ENCODE data around the gene HMOX2.
A peak's percentile ranks its signal among the peaks of the same experiment; 100 is the strongest.

DNA sequence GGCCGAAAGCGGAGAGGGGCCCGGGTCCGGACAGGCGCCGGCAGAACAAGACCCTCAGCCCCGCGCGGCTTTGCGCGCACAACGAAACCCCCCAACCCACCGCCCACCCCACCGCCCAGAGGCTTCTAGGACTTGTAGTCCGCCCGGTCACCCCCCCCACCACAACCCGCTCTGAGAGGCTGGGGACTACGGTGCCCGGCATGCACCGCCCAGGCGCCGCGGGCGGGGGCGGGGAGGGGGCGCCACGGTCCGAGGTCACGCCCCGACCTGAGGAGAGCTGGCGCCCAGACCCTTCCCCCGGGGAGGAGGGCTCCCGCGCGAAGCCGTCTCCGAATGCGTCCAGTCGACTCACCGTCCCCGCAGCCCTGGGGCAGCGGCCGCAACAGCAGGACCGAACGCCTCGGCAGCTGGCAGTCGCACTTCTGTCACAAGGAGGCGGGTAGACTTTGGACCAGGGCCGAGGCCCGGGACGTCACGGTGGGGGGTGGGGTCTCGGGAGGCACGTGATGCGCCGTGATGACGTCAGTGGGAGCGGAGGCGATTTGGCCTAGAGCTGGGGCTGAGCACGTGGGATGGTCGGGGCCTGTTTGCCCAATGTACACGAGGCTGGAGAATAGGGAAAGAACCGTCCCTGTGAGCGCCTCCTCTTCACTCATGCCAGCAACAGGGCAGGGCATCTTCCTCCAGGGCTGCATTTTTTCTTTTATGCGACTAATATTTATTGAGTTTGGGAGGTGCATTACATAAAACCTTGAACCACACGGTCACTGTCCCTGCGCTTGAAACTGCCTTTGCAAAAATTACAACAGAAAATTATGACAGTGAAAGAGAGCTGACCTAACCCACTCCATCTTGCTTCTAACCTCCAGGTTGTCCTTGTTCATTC is 62.4 kb downstream of the HMOX2 start, which contains the start of gene CDIP1:
- TF ChIP-seq BHLHE40 (IDR thresholded peaks at IDR 0.05; ENCODE audit: borderline replicate concordance), result no peak
- TF ChIP-seq ARNT (IDR thresholded peaks at IDR 0.05), result no peak
- no peak for TF ChIP-seq NFRKB (IDR thresholded peaks at IDR 0.05)
- no peak for TF ChIP-seq FOXM1 (IDR thresholded peaks at IDR 0.05; ENCODE audit: borderline replicate concordance)
- no peak for TF ChIP-seq HDGF (IDR thresholded peaks at IDR 0.05; ENCODE audit: borderline replicate concordance)
- TF ChIP-seq TARDBP (IDR thresholded peaks at IDR 0.05), result no peak
- no peak for TF ChIP-seq FOXK2 (IDR thresholded peaks at IDR 0.05)
- TF ChIP-seq ELF4 (IDR thresholded peaks at IDR 0.05), result 0 out of 2 replicates have a peak, but pooled peaks have one; percentile 31
- TF ChIP-seq FOXA1 (IDR thresholded peaks at IDR 0.05), result no peak
- TF ChIP-seq ZNF384 (IDR thresholded peaks at IDR 0.05), result no peak
- TF ChIP-seq CTBP1 (IDR thresholded peaks at IDR 0.05; ENCODE audit: borderline replicate concordance), result peak; percentile 38; the same call in 1 of the 2 replicates
- no peak for TF ChIP-seq LEF1 (IDR thresholded peaks at IDR 0.05; ENCODE audit: borderline replicate concordance)
